HG03442 (cell line): Measurements from ENCODE around the gene SMARCD3.

Source experiments
- ATAC-seq: cut with Tn5 transposase; IDR thresholded peaks from one replicate; pipeline ENCODE4 v1.9.1; 2021; ENCODE audit warnings: mild to moderate bottlenecking, moderate library complexity; ENCODE audit not compliant: unreplicated experiment

SMARCD3 gene

GRCh38 chr7:151248346-151249033, at the start of gene SMARCD3:
Gene SMARCD3, minus strand, starts transcription at chr7:151248694. Its CDS starts 132 bp downstream, at chr7:151248562.
- no peak for ATAC-seq

- ATAC-seq: no peak
Measured at GRCh38 chr7:151296202-151296992, 47.9 kb upstream of the SMARCD3 start.

- ATAC-seq: no peak
Measured at GRCh38 chr7:151292850-151293249, 44.4 kb upstream of the SMARCD3 start.

GRCh38 chr7:151291206-151291605, 42.7 kb upstream of the SMARCD3 start:
- no peak for ATAC-seq

- no peak for ATAC-seq
Measured at GRCh38 chr7:151290355-151290760, 41.9 kb upstream of the SMARCD3 start.

GRCh38 chr7:151289891-151290290, 41.4 kb upstream of the SMARCD3 start:
- no peak for ATAC-seq

GRCh38 chr7:151286148-151286547, 37.7 kb upstream of the SMARCD3 start:
- no peak for ATAC-seq

- ATAC-seq: no peak
Measured at GRCh38 chr7:151283302-151283701, 34.8 kb upstream of the SMARCD3 start.

GRCh38 chr7:151282111-151282510, 33.6 kb upstream of the SMARCD3 start:
- no peak for ATAC-seq

- ATAC-seq: no peak
Measured at GRCh38 chr7:151281686-151282085, 33.2 kb upstream of the SMARCD3 start.

GRCh38 chr7:151280388-151281019, 32.0 kb upstream of the SMARCD3 start:
- no peak for ATAC-seq

GRCh38 chr7:151279868-151280267, 31.4 kb upstream of the SMARCD3 start:
- ATAC-seq: no peak

- no peak for ATAC-seq
Measured at GRCh38 chr7:151278949-151279348, 30.5 kb upstream of the SMARCD3 start.

GRCh38 chr7:151277631-151278030, 29.1 kb upstream of the SMARCD3 start:
- ATAC-seq: no peak

- no peak for ATAC-seq
Measured at GRCh38 chr7:151276666-151277590, 28.4 kb upstream of the SMARCD3 start.

GRCh38 chr7:151275813-151276577, 27.5 kb upstream of the SMARCD3 start:
- ATAC-seq: no peak

GRCh38 chr7:151274936-151275812, 26.7 kb upstream of the SMARCD3 start:
- no peak for ATAC-seq

- ATAC-seq: no peak
Measured at GRCh38 chr7:151274396-151274795, 25.9 kb upstream of the SMARCD3 start.
